ENCODE measurements around the gene LRRC4C.

Gene LRRC4C

DNA sequence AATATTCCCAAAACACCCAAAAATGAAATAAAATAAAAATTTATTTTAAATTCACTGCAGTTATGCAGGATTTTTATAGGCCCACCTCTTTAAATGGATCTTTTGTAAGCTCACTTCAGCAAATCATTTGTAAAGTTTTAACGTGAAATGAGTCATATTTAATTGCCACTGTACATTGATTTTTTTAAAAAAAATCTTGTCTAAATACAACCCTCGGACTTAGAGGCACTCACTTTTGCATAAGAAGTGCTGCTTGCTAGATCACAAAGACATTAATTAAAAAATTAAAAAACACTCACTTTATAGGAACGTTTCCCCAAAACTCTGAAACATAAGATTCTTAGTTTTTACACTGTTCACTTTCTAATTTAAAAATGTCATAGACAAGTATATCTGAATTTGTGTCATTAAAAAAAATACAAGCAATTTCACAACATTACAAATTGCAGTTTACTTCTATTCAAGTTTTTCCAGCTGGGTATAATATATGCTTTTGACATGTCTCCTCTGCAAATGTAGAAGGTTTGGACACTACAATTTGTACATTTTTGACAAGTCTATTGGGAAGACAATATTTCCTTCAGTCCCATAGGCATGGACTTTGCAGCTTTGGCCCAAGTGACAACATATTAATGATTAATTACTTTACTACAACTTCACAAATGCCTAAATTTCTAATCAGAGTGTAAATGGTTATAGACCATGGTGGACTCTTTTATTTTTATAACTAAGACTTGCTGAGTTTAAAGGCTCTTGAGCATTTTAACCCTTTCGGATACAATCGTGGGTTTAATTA is 1088.4 kb downstream of the LRRC4C start:
- Histone ChIP-seq H3K27me3 (no peaks in the 10 kb centered on the region), H3K36me3 (no peaks in the 10 kb centered on the region), H3K4me1 (no peaks in the 10 kb centered on the region), H3K9me3 (no peaks in the 10 kb centered on the region), H3K4me3 (no peak overlapping the region), H3K27ac (no peak overlapping the region)
- intact Hi-C loops (cut with DNase I; ENCODE audit: low total_unique reads) = no loop called here
- TF ChIP-seq, protein P1, sequence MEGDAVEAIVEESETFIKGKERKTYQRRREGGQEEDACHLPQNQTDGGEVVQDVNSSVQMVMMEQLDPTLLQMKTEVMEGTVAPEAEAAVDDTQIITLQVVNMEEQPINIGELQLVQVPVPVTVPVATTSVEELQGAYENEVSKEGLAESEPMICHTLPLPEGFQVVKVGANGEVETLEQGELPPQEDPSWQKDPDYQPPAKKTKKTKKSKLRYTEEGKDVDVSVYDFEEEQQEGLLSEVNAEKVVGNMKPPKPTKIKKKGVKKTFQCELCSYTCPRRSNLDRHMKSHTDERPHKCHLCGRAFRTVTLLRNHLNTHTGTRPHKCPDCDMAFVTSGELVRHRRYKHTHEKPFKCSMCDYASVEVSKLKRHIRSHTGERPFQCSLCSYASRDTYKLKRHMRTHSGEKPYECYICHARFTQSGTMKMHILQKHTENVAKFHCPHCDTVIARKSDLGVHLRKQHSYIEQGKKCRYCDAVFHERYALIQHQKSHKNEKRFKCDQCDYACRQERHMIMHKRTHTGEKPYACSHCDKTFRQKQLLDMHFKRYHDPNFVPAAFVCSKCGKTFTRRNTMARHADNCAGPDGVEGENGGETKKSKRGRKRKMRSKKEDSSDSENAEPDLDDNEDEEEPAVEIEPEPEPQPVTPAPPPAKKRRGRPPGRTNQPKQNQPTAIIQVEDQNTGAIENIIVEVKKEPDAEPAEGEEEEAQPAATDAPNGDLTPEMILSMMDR (IDR thresholded peaks at IDR 0.05) = no peak
- DNase-seq = no peak

DNA sequence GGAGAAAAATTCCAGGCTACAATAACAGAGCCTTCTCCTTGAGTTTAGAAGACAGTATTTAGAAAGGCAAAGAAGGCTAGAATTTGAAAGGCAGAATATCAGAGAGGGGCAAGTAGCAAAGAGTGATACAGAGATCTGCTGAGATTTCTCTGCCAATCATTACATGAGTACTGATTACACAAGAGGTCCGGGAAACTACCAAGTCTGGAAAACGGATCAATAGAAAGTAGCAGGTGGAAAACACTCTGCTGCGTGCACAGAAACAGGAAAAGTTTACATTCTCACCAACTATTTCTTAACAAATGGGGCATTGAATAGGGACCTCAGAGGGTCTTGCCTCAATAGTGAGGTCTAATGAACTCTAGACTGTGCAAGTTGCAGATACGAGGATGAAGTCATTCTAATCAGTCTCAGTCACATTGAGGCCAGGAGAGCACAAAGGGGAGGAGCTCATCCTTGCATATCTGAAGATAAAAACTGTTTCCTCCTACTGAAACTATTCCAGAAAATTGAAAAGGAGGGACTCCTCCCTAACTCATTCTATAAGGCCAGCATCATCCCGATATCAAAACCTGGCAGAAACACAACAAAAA is 1099.2 kb downstream of the LRRC4C start:
- intact Hi-C loops (cut with DNase I; ENCODE audit: low total_unique reads) = no loop called here

GRCh38 chr11:40354121-40354520 is 1105.3 kb downstream of the LRRC4C start:
- Histone ChIP-seq H3K4me3 (no peak overlapping the region), H3K9me3 (no peaks in the 10 kb centered on the region), H3K4me1 (no peaks in the 10 kb centered on the region), H3K27me3 (no peaks in the 10 kb centered on the region), H3K27ac (no peak overlapping the region), H3K36me3 (no peaks in the 10 kb centered on the region)
- intact Hi-C loops (cut with DNase I; ENCODE audit: low total_unique reads) = no loop called here
- TF ChIP-seq, protein P1 (IDR thresholded peaks at IDR 0.05) = no peak
- no peak for DNase-seq

More for the DNA sequence above, 1099.2 kb downstream of the LRRC4C start:
- H3K4me1 ChIP-seq = no peaks in the 10 kb centered on the region
- H3K27me3 ChIP-seq = no peaks in the 10 kb centered on the region
- H3K4me3 ChIP-seq = no peak overlapping the region
- H3K9me3 ChIP-seq = peaks cover 0 to 6% (median 0%) of the 10 kb centered on the region in 3 donors
- no peak overlapping the region for H3K27ac ChIP-seq
- DNase-seq = no peak
- no peaks in the 10 kb centered on the region for H3K36me3 ChIP-seq
- TF ChIP-seq, protein P1 (IDR thresholded peaks at IDR 0.05) = no peak

GRCh38 chr11:40340911-40341310 is 1118.5 kb downstream of the LRRC4C start:
- H3K36me3 ChIP-seq = no peaks in the 10 kb centered on the region
- H3K4me3 ChIP-seq = no peak overlapping the region
- H3K4me1 ChIP-seq = no peaks in the 10 kb centered on the region
- H3K9me3 ChIP-seq = peaks cover 0 to 10% (median 0%) of the 10 kb centered on the region in 3 donors
- no peak overlapping the region for H3K27ac ChIP-seq
- intact Hi-C loops (cut with DNase I; ENCODE audit: low total_unique reads) = loop anchor here (5.0 kb wide), 1 partner anchor 59 kb away; no protein-coding TSS in a partner anchor
- no peaks in the 10 kb centered on the region for H3K27me3 ChIP-seq
- DNase-seq = no peak
- TF ChIP-seq, protein P1 (IDR thresholded peaks at IDR 0.05) = no peak

DNA sequence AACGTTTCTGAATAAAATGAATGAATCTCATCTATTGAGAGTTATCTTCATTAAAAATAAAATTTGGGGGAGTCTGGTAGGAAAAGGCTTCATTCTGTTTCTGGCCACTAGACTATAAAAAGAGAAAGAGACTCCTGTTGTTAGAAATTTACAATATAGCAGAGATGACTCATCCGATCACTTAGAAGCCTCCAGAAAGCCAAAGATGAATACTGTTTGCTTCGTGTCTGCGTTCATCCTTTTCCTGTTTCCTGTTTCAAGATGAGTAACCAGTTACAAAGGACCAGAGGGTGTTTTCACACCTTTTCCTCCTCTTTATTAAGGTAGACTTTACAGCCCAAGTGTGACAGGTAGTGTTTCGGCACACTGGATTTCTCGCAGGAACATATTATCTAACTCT is 1120.7 kb downstream of the LRRC4C start:
- no peak for DNase-seq
- no peaks in the 10 kb centered on the region for H3K27me3 ChIP-seq
- H3K36me3 ChIP-seq = no peaks in the 10 kb centered on the region
- no peaks in the 10 kb centered on the region for H3K4me1 ChIP-seq
- H3K4me3 ChIP-seq = no peak overlapping the region
- peaks cover 0 to 4% (median 0%) of the 10 kb centered on the region in 3 donors for H3K9me3 ChIP-seq
- TF ChIP-seq, protein P1 (IDR thresholded peaks at IDR 0.05) = no peak
- H3K27ac ChIP-seq = no peak overlapping the region
- intact Hi-C loops (cut with DNase I; ENCODE audit: low total_unique reads) = no loop called here

All from tibial artery (tissue), 4 donors.